Activated CD4-positive, alpha-beta T cell treated with anti-CD3 and anti-CD28 coated beads, Interleukin-10, Interleukin-2, amounts not matched to agents 100 ng/mL and 50 ng/mL, durations not matched to agents 16 hours and 8 hours (primary cell): ENCODE measurements around the gene B4GALT5.

Source experiments
- DNase-seq: peaks from one replicate; pipeline ENCODE4 v3.0.0-alpha.2; 2020

Gene B4GALT5

GRCh38 chr20:49700411-49701185 is 13.1 kb downstream of the B4GALT5 start:
- DNase-seq, result peak; percentile 34

GRCh38 chr20:49699200-49699992 is 14.3 kb downstream of the B4GALT5 start:
- DNase-seq, result peak; percentile 80

- DNase-seq, result no peak
These were observed 15.2 kb downstream of the B4GALT5 start for GRCh38 chr20:49698477-49698876.

GRCh38 chr20:49697071-49697470 is 16.6 kb downstream of the B4GALT5 start:
- DNase-seq, result no peak

GRCh38 chr20:49696594-49696993 is 17.1 kb downstream of the B4GALT5 start:
- DNase-seq, result no peak

GRCh38 chr20:49695830-49696229 is 17.8 kb downstream of the B4GALT5 start:
- no peak for DNase-seq

GRCh38 chr20:49694450-49695071 is 19.1 kb downstream of the B4GALT5 start:
- DNase-seq, result no peak

GRCh38 chr20:49693435-49694171 is 20.1 kb downstream of the B4GALT5 start:
- no peak for DNase-seq

GRCh38 chr20:49692941-49693340 is 20.7 kb downstream of the B4GALT5 start:
- peak; percentile 41 for DNase-seq

GRCh38 chr20:49691818-49692568 is 21.7 kb downstream of the B4GALT5 start:
- no peak for DNase-seq

GRCh38 chr20:49690899-49691620 is 22.6 kb downstream of the B4GALT5 start:
- DNase-seq, result no peak

GRCh38 chr20:49687595-49688567 is 25.8 kb downstream of the B4GALT5 start:
- no peak for DNase-seq

GRCh38 chr20:49685809-49686208 is 27.9 kb downstream of the B4GALT5 start:
- no peak for DNase-seq

GRCh38 chr20:49685161-49685601 is 28.5 kb downstream of the B4GALT5 start:
- DNase-seq, result peak; percentile 45

GRCh38 chr20:49684335-49684997 is 29.2 kb downstream of the B4GALT5 start:
- DNase-seq, result no peak

GRCh38 chr20:49682798-49683197 is 30.9 kb downstream of the B4GALT5 start:
- DNase-seq, result no peak

- DNase-seq, result no peak
These were observed 31.4 kb downstream of the B4GALT5 start for GRCh38 chr20:49682278-49682677.

GRCh38 chr20:49681850-49682216 is 31.8 kb downstream of the B4GALT5 start:
- no peak for DNase-seq

- DNase-seq, result no peak
These were observed 33.2 kb downstream of the B4GALT5 start for GRCh38 chr20:49680484-49680883.

GRCh38 chr20:49679634-49680033 is 34.0 kb downstream of the B4GALT5 start:
- DNase-seq, result no peak
